Right renal pelvis (tissue), 4 donors: ENCODE data around the gene MVB12A. TPM values are rescaled to one million over a fixed set of nuclear protein-coding genes. Genes with fewer than 3 reads are reported as not detected.

Experiments used
- DNase-seq, 4 donors: peaks; one replicate each; pipeline ENCODE4 v3.0.0-alpha.2; 2013; ENCODE audit warnings: low read depth in 4 of 4, low spot score in 3 of 4, missing footprints in 1 of 4
- polyA plus RNA-seq, 4 donors: library from polyadenylated mRNA; unstranded; fragments of 120-200 nt; gene quantifications; one replicate each; pipeline ENCODE4 v1.2.1, GENCODE V29; 2013; ENCODE audit not compliant: insufficient read length in 4 of 4

MVB12A gene
- polyA plus RNA-seq, 4 donors = 61.5 to 87.9 (median 62.8) TPM

GRCh38 chr19:17469481-17470067 is 49.7 kb downstream of the MVB12A start:
- DNase-seq = peak; percentile 77 to 83 (median 79)

- peak; percentile 96 to 98 (median 98) for DNase-seq
Observed at GRCh38 chr19:17470068-17470841, 50.4 kb downstream of the MVB12A start, which contains the start of gene SLC27A1. TSS of gene SLC27A1 (plus strand) at chr19:17470524. CDS start at chr19:17470541, 17 bp downstream.

- DNase-seq = no peak
Observed at GRCh38 chr19:17471410-17472125, 51.7 kb downstream of the MVB12A start.

GRCh38 chr19:17473041-17473440 is 53.2 kb downstream of the MVB12A start:
- no peak for DNase-seq

Other genes starting within 250 kb of the MVB12A start
- 10 to 100 TPM; 26.5 to 30.6 (median 29.7) TPM for gene USE1, start 204.7 kb upstream of the MVB12A start, polyA plus RNA-seq
- gene OCEL1, start 193.8 kb upstream of the MVB12A start, polyA plus RNA-seq = 10 to 100 TPM; 19.5 to 27.8 (median 23.6) TPM
- gene NR2F6, start 174.1 kb upstream of the MVB12A start, polyA plus RNA-seq = 10 to 100 TPM; 38.8 to 59.8 (median 40.6) TPM
- 1 to 10 TPM; 5.6 to 7.3 (median 6.3) TPM for gene USHBP1, start 155.3 kb upstream of the MVB12A start, polyA plus RNA-seq
- 100 to 1,000 TPM in 2 of 4 donors, 10 to 100 TPM in 2; 93.4 to 109 (median 99.6) TPM for gene BABAM1, start 152.6 kb upstream of the MVB12A start, polyA plus RNA-seq
- under 1 TPM; 0.60 to 0.91 (median 0.83) TPM for gene ANKLE1, start 138.1 kb upstream of the MVB12A start, polyA plus RNA-seq
- gene ABHD8, start 116.6 kb upstream of the MVB12A start, polyA plus RNA-seq = 10 to 100 TPM in 1 of 4 donors, 1 to 10 TPM in 3; 7.6 to 14.2 (median 8.3) TPM
- 10 to 100 TPM; 47.7 to 63.3 (median 51.3) TPM for gene MRPL34, start 114.2 kb upstream of the MVB12A start, polyA plus RNA-seq
- 10 to 100 TPM; 35.1 to 43.4 (median 36.9) TPM for gene DDA1, start 110.5 kb upstream of the MVB12A start, polyA plus RNA-seq
- 10 to 100 TPM in 3 of 4 donors, 1 to 10 TPM in 1; 9.2 to 14.1 (median 10.3) TPM for gene ANO8, start 85.2 kb upstream of the MVB12A start, polyA plus RNA-seq
- 10 to 100 TPM; 15.3 to 20.8 (median 18.7) TPM for gene GTPBP3, start 82.5 kb upstream of the MVB12A start, polyA plus RNA-seq
- gene PLVAP, start 42.7 kb upstream of the MVB12A start, polyA plus RNA-seq = 100 to 1,000 TPM; 178 to 215 (median 198) TPM
- gene CCDC194, start 25.9 kb upstream of the MVB12A start, polyA plus RNA-seq = 1 to 10 TPM in 3 of 4 donors, under 1 TPM in 1; 0.76 to 1.8 (median 1.5) TPM
- 100 to 1,000 TPM in 3 of 4 donors, 10 to 100 TPM in 1; 81.8 to 143 (median 122) TPM for gene BST2, start 14.4 kb upstream of the MVB12A start, polyA plus RNA-seq
- 1 to 10 TPM; 2.2 to 3.5 (median 2.8) TPM for gene TMEM221, start 28.6 kb downstream of the MVB12A start, polyA plus RNA-seq
- under 1 TPM in 2 of 4 donors, not detected in 2; 0.12 to 0.29 TPM for gene NXNL1, start 40.9 kb downstream of the MVB12A start, polyA plus RNA-seq
- 10 to 100 TPM; 12.0 to 17.0 (median 13.3) TPM for gene SLC27A1, start 50.5 kb downstream of the MVB12A start, polyA plus RNA-seq
- 10 to 100 TPM; 56.4 to 92.0 (median 60.8) TPM for gene PGLS, start 91.6 kb downstream of the MVB12A start, polyA plus RNA-seq
- 10 to 100 TPM; 46.6 to 49.6 (median 48.2) TPM for gene COLGALT1, start 135.6 kb downstream of the MVB12A start, polyA plus RNA-seq